Stimulated activated CD8-positive, alpha-beta memory T cell treated with anti-CD3 and anti-CD28 coated beads, Interleukin-7, amount 100 ng/mL, for 1 hour (primary cell): ENCODE data around the gene TMIGD1.
"Not testable (repeated sequence)": the region's sequence is repeated elsewhere in the genome, so short reads cannot be mapped to it uniquely, and the experiment has no call there.

Source experiments
- DNase-seq, 2 donors: peaks; one replicate each; pipeline ENCODE4 v3.0.0-alpha.2; 2020; ENCODE audit warnings: low read depth in 2 of 2

The TMIGD1 gene

GRCh38 chr17:30358055-30358760 is 24.4 kb upstream of the TMIGD1 start:
- DNase-seq: no peak

DNA sequence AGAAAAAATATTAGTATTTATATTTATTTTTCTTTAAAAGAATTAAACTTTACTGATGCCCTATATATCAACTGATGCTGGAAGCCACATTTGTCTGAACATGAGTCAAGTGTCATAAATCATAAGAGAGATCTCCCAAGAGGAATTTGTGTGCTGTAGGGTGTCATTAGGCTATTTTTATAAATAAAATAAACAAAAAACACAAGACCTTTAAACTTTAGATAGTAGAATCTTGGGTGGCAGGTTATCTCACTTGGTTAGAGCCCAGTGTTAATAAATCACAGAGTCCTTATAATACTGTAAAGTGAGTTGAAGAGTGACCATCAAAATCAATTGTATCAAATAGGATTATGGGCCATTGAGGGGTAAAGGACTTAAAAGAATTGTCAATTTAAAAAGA is 23.6 kb upstream of the TMIGD1 start:
- DNase-seq: no peak

DNA sequence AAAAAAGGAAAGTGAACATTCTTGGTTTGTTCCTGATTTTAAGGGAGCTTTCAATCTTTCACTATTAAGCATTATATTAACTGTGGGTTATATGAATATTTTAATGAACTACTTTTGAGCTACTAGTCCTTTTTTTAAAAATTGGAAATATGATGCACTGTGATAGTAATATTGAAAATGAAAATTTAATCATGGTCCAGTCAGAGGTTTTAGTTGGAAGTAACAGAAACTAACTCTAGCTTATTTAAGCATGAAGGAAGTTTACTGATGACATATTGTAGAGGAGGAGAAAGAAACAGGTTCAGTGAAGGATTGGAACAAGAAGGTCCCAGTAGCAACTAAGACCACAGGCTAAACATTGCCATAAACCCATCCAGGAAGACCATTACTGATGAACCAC is 20.8 kb upstream of the TMIGD1 start:
- no peak for DNase-seq

DNA sequence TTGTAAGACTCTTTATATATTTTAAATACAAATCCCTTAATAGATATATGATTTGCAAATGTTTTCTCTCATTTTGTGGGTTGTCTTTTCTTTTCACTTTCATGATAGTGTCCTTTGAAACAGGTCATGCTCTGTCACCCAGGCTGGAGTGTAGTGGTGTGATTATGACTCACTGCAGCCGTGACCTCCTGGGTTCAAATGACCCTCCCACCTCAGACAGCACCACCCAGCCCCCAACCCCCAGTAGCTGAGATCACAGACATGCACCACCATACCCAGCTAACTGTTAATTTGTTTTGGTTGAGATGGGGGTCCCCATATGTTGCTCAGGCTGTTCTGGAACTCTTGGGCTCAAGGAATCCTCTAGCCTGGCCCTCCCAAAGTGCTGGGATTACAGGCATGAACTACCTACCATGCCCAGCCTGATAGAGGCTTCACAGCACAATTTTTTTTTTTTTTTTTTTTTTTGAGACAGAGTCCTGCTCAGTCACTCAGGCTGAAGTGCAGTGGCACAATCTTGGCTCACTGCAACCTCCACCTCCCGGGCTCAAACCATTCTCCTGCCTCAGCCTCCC is 18.5 kb upstream of the TMIGD1 start:
- no peak for DNase-seq

DNA sequence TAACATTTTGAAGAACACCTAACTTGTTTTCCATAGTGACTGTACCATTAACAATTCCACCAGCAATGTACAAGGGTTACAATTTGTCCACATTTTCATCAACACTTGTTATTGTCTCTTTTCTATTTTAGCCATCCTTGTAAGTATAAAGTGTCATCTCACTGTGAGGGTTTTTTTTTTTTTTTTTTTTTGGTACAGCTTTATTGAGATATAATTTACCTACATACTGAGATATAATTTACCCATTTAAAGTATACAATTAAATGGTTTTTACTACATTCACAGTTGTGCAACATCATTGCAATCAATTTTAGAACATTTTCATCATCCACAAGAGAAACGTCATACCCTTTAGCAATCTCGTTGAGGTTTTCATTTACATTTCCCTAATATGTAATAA is 17.9 kb upstream of the TMIGD1 start:
- no peak for DNase-seq

- not testable (repeated sequence) for DNase-seq
These were observed 17.4 kb upstream of the TMIGD1 start for GRCh38 chr17:30351263-30351662.

GRCh38 chr17:30349252-30349651 is 15.4 kb upstream of the TMIGD1 start:
- DNase-seq: no peak

DNA sequence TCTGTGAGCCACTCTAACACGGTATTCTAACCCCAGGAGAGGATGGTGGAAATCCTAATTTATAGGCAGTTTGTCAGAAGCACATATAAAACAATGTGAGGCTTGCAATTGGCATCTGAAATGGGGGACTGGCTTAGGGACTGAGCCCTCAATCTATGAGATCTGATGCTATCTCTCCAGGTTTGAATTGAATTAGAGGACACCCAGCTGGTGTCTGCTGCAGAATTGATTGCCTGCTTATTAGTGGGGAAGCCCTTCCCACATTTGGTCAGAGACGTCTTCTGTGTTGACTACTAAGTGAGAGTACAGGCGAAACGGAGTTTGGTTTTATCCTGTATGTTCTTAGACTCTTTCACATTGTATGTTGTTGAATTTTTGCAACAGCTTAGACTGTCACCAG is 13.6 kb upstream of the TMIGD1 start:
- no peak for DNase-seq

- no peak for DNase-seq
These were observed 12.5 kb upstream of the TMIGD1 start for GRCh38 chr17:30346221-30346795.

DNA sequence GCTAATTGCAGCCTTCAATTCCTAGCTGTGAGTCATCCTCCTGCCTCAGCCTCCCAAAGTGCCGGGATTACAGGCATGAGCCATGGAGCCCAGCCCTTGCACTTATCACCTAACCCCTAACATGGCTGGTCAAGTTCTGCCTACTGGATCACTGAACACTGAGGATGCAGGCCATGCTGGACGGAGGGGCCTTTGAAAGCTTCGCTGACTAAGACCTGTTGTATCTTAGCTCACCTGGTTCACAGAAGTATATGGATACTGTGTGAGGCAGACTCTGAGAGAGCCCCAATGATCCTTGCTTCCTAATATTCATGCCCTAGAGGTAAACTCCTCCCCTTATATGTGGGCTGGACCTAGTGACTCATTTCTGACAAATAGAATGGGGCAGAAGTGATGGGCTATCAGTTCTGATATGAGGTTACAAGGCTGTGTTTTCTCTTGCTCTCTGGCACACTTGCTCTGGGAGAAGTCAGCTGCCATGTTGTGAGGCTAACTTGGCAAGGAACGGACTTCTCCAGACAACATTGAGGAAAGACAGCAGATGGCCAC is 11.7 kb upstream of the TMIGD1 start:
- no peak for DNase-seq

DNA sequence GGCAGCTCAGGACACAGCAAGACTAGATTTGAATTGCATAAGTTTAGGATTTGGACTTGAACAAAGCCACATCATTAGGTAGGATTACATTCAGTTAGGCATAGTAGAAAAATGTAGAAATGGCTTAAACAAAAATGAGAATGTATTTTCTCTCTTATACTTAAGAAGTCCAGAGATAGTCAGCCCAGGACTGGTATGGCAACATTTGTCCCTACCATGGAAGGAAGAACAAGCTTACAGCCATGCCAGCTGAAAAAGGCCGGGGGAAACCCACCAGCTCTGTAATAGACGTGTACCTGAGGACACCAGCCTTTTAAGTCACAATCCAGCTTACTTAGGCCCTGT is 11.2 kb upstream of the TMIGD1 start:
- no peak for DNase-seq

GRCh38 chr17:30344283-30345088 is 10.6 kb upstream of the TMIGD1 start:
- no peak for DNase-seq

DNA sequence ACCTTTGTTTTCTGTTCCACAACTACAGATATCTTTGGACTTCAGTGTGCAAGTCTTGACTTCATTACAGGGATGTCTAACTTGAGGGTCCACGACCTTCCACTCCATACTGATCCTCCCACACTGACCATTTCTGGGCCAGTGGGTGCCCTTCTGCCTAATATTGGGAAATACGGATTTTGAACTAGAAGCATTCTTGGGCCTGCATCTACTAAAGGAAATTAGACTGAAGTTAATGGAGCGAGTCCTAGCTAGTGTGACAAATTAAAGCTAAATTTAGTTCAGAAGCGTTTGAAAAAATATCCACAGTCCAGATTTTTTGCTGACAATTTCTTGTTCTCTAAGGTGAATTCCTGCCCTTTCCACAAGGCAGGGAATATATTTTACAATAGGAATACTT is 9.9 kb upstream of the TMIGD1 start:
- DNase-seq: no peak

DNA sequence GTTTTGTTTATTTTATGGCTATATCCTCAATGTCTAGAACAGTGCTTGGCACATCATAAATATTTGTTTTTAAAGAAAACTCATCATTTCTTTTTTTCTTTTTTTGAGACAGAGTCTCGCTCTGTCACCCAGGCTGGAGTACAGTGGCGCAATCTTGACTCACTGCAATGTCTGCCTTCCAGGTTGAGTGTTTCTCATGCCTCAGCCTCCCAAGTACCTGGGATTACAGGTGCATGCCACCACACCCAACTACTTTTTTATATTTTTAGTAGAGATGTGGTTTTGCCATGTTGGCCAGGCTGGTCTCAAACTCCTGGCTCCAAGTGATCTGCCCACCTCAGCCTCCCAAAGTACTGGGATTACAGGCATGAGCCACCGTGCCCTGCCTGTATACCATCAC is 9.4 kb upstream of the TMIGD1 start:
- not testable (repeated sequence) for DNase-seq

GRCh38 chr17:30341703-30342249 is 7.9 kb upstream of the TMIGD1 start:
- DNase-seq: no peak

DNA sequence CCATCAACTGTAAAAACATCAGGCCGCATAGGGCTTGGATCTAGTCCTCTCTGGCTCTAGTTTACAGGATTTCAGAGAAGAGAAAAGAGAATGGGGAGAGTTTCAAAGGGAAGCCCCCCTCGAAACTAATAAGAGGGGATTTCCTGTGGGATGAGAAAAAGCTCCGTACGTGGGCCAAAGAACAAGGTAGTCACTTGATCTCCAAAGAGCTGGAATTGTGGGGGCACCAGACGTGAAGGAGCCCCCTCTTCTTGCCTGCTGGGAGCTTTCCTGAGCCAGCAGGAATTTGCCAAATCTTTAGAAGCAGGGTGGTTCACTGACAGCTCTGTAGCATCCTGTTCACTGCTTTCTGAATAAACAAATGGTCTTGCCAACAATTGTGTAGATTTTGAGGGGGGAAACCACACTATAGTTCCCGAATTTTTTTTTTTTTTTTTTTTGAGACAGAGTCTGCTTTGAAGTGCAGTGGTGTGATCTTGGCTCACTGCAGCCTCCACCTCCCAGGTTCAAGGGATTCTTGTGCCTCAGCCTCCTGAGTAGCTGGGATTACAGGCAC is 7.0 kb upstream of the TMIGD1 start:
- DNase-seq: no peak

- DNase-seq: no peak
These were observed 5.2 kb upstream of the TMIGD1 start for GRCh38 chr17:30339086-30339485.

DNA sequence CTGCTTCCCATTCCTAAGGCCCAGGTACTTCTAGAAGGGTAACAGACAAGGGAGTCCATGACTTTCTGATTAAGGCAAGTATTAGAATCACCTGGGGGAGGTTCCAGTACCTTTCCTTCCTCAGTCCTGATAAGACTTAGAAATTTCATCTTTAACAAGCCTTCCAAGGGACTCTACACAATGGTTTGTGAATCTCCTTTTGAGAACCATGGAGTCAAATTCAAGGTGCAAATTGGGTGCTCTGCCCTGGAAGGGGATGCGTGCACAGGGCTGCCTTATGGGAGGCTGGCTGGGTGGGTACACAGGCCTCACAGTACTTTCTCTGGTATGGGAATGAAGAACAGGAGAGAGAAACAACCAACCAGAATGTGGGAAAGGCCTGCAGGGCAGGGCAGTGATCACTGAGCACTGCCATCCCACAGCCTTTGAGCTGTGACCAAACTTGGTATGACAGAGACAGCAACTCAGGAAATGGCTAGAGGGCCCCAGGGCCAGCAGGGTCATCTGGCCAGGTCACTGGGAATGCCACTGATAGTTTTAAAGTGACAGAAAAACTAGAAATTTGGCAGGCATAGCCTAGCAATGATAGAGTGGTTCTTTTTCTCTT is 3.6 kb upstream of the TMIGD1 start:
- no peak for DNase-seq

GRCh38 chr17:30336369-30337171 is 2.7 kb upstream of the TMIGD1 start:
- DNase-seq: peak; percentile 23 to 25

DNA sequence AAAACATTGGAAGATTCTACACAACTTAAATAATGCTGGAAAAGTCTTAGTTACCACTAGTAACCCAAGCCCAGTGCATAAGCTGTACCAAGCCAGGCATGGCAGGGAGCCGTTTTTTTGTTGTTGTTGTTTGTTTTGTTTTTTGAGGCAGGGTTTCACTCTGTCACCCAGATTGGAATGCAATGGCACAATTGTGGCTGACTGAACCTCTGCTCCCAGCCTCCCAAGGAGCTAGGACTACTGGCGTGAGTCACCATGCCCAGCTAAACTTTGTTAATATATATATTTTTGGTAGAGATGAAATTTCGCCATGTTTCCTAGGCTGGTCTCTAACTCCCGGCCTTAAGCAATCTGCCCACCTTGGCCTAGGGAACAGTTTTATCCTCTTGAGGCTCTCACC is 564 bp upstream of the TMIGD1 start:
- no peak for DNase-seq
